Activated CD8-positive, alpha-beta memory T cell treated with anti-CD3 and anti-CD28 coated beads for 36 hours (primary cell): ENCODE data around the gene PBLD. TPM values are rescaled to one million over a fixed set of nuclear protein-coding genes. Genes with fewer than 3 reads are reported as not detected.
"Not testable (repeated sequence)": the region's sequence is repeated elsewhere in the genome, so short reads cannot be mapped to it uniquely, and the experiment has no call there.

ENCODE experiments used
- CTCF ChIA-PET: fragments of 350-600 bp; sonication (Branson Sonifier 250); formaldehyde crosslinking; loops from one replicate; lab custom pipeline; 2021; ENCODE audit warnings: antibody characterized with exemption; lab: Charles Lee
- POLR2A ChIA-PET: fragments of 350-600 bp; sonication (Branson Sonifier 250); formaldehyde crosslinking; loops from one replicate; lab custom pipeline; 2021; ENCODE audit warnings: antibody characterized with exemption; lab: Charles Lee
- total RNA-seq, 2 experiments: library from RNA; stranded (reverse); gene quantifications; one replicate each; pipeline ENCODE4 v1.2.3, GENCODE V29; 2021

Gene PBLD
- total RNA-seq, 2 experiments from 2014 or later: 0.78 to 0.84 TPM

GRCh38 chr10:68333440-68334431 is 1.0 kb upstream of the PBLD start:
- POLR2A ChIA-PET: no interaction called here

DNA sequence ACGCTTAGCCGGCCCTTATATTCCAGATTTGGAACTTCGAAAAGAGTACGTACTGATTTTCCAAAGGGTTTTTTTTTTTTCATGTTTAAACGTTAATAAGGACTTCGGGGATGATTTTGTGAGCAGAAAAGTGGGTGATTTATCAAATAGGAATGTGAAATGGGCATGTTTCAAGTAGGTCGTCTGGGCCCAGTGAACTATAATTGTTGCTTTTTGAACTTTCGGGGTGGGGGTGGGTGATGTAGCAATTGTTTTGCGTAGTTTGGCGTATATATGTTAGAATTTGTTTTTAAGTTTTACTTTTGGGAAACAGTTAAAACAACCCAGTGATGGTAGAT is 299 bp upstream of the PBLD start:
- ChIA-PET POLR2A (interaction anchor here (0.7 to 1.4 kb wide), 2 partner anchors 16 to 500 kb away, joined by 3 to 8 read pairs; no protein-coding TSS in a partner anchor), CTCF (interaction anchor here (1.1 kb wide), 2 partner anchors 16 to 25 kb away, joined by 3 to 4 read pairs; no protein-coding TSS in a partner anchor)

More at GRCh38 chr10:68333440-68334431, 1.0 kb upstream of the PBLD start:
- CTCF ChIA-PET: interaction anchor here (1.1 kb wide), 2 partner anchors 15 to 25 kb away, joined by 3 to 4 read pairs; no protein-coding TSS in a partner anchor

GRCh38 chr10:68331455-68332258 is 1.1 kb downstream of the PBLD start, which contains the start of gene HNRNPH3:
HNRNPH3 (plus strand) TSS chr10:68332064; CDS start chr10:68337222, 5,158 bp downstream.
- POLR2A ChIA-PET: interaction anchor here (0.5 to 1.4 kb wide), 7 partner anchors 17 to 566 kb away, joined by 3 to 8 read pairs (median 7); partner anchors contain the start of genes HERC4 and RUFY2
- CTCF ChIA-PET: interaction anchor here (0.6 kb wide), 2 partner anchors 18 to 110 kb away, joined by 3 read pairs; no protein-coding TSS in a partner anchor

DNA sequence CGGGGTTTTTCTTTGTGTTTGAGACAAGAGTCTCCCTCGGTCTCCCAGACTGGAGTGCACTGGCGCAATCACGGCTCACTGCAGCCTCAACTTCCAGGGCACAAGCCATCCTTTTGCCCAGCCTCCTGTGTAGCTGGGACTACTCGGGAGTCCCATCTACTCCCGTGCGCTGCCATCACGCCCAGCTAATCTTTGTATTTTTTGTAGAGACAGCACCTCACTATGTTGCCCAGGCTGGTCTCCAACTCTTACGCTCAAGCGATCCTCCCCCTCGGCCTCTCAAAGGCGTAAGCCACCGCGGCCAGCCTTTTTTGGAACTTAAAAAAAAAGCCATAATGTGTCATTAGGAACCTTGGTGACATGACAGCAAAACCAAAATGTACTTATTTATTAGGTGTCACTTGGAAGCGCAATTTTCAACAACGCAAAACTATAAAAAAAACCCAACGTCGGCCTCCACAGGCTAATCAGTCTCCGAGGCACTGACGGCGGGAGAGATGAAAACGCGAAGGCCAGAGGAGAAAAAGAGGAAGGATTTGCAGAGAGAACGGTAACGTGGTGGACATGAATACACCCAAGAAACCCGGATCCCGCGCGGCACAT is 1.8 kb downstream of the PBLD start:
- POLR2A ChIA-PET: interaction anchor here (0.5 to 1.2 kb wide), 3 partner anchors 76 to 565 kb away, joined by 3 to 7 read pairs (median 4); partner anchors contain the start of gene RUFY2
- CTCF ChIA-PET: interaction anchor here (0.6 kb wide), 1 partner anchor 111 kb away, joined by 3 read pairs; no protein-coding TSS in a partner anchor

DNA sequence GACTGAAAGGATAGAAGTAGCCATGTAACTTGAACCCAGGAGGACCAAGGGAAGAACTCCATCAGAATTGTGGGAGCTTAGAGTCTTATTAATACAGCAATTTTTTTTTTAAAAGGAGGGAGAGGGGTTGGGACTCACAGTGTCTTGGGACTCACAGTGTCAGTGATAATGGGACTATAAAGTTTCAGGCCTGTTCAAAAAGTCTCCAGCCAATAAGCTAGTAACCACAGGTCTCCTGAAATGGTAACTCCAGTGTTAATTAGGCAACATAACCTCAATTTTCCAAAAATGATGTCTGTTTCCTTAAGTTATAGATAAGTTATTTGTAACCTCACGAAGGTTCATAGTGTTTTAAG is 3.2 kb downstream of the PBLD start:
- ChIA-PET POLR2A (interaction anchor here (0.6 kb wide), 1 partner anchor 254 kb away, joined by 3 read pairs; no protein-coding TSS in a partner anchor), CTCF (no interaction called here)

DNA sequence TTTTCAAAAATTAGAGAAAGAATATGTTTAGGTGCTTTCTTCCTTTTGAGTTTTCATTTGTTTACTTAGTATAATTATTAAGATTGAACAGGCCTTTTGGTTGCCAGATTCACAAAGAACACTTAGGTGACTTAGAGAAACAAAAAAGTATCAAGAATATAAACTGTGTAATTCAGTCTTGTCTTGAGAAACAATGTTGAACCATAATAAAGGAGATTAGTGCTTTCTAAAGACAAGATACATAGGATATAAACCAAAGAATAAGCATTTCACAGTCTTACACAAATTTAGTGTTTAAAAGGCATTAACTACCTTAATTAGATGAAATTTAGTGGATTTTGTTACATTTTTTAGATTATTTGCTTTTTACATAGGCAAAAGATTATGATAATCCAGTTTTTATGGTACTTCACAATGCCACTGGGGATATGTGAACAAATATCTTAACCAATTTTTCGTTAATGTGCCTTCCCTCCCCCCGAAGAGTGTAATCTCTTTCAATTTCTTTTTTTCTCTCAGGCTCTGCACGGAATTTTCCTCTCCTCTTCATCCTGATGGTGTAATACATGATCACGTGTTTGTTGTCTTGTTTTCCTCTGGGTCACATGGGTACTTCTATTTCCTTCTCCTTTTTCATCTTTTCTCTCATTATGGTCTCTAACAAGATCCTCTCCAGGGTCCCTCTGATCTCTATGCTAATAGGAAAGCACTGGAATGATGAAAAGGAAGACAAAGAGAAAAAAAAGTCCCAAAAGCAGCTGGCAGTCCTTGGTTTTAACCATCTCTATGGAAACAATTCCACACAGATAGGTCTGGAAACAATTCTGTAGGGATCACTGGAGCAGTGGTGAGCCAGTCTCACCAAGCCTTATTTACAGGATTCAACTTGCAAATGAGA is 4.6 kb downstream of the PBLD start:
- CTCF ChIA-PET: interaction anchor here (0.7 kb wide), 1 partner anchor 21 kb away, joined by 3 read pairs; no protein-coding TSS in a partner anchor
- POLR2A ChIA-PET: no interaction called here

DNA sequence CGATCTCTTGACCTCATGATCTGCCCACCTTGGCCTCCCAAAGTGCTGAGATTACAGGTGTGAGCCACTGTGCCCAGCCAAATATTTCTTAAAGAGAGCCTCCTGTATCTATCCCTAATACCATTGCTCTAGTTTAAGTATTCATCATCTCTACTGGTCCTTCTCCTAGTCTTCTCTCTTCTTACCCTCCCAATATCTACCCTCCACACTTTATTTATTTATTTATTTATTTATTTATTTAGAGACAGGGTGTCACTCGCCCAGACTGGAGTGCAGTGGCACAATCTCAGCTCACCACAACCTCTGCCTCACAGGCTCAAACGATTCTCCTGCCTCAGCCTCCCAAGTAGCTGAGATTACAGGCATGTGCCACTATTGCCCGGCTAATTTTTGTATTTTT is 8.3 kb downstream of the PBLD start:
- POLR2A ChIA-PET, CTCF ChIA-PET: not testable (repeated sequence)

- ChIA-PET POLR2A (no interaction called here), CTCF (no interaction called here)
Observed at GRCh38 chr10:68318331-68319059, 14.2 kb downstream of the PBLD start.

DNA sequence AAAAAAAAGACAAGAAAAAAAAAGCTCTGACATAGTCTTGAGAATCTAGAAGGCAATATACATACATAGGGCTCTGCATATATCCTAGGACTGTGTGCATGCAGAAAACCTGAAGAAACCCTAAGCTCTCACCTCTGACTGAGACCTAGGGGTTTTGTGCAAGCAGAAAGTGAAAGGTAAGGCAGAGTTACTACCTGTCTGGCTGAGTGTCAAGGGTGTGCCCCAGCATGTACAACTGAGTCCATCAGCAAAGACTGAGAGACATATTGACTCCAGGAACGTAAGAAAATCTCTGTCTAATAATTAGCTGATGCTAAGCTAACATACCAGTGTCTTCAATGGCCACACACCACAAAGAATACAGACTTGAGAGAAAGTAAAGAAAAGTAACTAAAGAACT is 17.1 kb downstream of the PBLD start:
- POLR2A ChIA-PET: no interaction called here
- CTCF ChIA-PET: no interaction called here

- POLR2A ChIA-PET: not testable (repeated sequence)
- CTCF ChIA-PET: interaction anchor here (1.1 kb wide), 1 partner anchor 14 kb away, joined by 4 read pairs; no protein-coding TSS in a partner anchor
Observed at GRCh38 chr10:68314930-68315329, 17.8 kb downstream of the PBLD start.

DNA sequence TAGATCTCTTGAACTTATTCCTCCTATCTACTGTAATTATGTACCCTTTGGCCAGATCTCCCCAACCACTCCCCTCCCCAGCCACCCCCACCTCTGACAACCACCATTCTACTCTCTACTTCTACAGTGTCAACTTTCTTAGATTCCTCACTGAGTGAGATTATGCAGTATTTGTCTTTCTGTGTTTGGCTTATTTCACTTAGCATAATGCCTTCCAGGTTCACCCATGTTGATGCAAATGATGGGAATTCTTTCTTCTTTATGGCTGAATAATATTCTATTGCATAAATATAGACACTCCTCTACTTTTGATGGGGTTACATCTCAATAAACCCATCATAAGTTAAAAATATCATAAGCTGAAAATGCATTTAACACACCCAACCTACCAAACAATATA is 22.2 kb downstream of the PBLD start:
- CTCF ChIA-PET: no interaction called here
- POLR2A ChIA-PET: no interaction called here

DNA sequence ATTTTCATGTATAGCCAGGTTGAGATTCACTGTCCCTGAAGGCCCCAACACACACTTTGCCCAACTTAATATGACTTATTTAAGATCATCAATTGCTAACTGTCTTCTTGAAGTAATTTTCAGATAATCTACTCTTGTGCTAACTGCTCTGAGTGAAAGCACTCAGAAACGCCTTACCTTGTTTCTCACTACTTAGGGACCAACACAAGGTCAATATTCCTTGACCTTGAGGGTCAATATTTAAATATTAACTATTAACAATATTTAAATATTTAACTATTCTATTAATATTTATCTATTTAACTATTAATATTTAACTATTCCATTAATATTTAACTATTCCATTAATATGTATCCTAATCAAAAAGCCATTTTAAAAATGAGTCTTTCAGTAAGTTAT is 26.9 kb downstream of the PBLD start:
- CTCF ChIA-PET: no interaction called here
- POLR2A ChIA-PET: no interaction called here

GRCh38 chr10:68303849-68304412 is 28.8 kb downstream of the PBLD start:
- ChIA-PET POLR2A (no interaction called here), CTCF (no interaction called here)

DNA sequence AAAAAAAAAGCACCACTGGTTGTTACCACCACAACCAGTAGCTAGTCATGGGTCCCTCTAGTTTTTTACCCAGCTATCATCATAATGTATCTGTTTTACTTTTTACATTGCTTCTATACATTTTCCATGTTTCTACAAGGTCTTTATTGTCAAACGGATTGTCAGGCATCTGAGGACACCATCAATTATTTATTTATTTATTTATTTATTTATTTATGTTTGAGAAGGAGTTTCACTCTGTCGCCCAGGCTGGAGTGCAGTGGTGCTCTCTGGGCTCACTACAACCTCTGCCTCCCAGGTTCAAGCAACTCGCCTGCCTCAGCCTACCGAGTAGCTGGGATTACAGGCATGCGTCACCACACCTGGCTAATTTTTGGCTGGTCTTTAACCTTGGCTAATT is 29.9 kb downstream of the PBLD start:
- POLR2A ChIA-PET: no interaction called here
- CTCF ChIA-PET: interaction anchor here (0.7 to 1.7 kb wide), 3 partner anchors 90 to 605 kb away, joined by 3 to 5 read pairs (median 3); no protein-coding TSS in a partner anchor

- CTCF ChIA-PET: interaction anchor here (0.7 to 1.7 kb wide), 4 partner anchors 90 to 605 kb away, joined by 3 to 5 read pairs (median 3); no protein-coding TSS in a partner anchor
- POLR2A ChIA-PET: no interaction called here
Observed at GRCh38 chr10:68302503-68302823, 30.3 kb downstream of the PBLD start.

GRCh38 chr10:68301790-68302502 is 30.8 kb downstream of the PBLD start:
- ChIA-PET POLR2A (no interaction called here), CTCF (interaction anchor here (0.8 to 1.7 kb wide), 6 partner anchors 13 to 604 kb away, joined by 3 to 5 read pairs (median 4); no protein-coding TSS in a partner anchor)
